HG02885 (cell line): ENCODE data around the gene TARDBP.
"Not testable (repeated sequence)": the region's sequence is repeated elsewhere in the genome, so short reads cannot be mapped to it uniquely, and the experiment has no call there.

Experiments
- ATAC-seq: cut with Tn5 transposase; IDR thresholded peaks from one replicate; pipeline ENCODE4 v1.9.1; 2021; ENCODE audit warnings: mild to moderate bottlenecking; ENCODE audit not compliant: unreplicated experiment, poor library complexity

TARDBP gene

GRCh38 chr1:11040105-11040429 lies 27.6 kb downstream of the TARDBP start:
- not testable (repeated sequence) for ATAC-seq

- no peak for ATAC-seq
Measured at GRCh38 chr1:11041048-11041447, 28.6 kb downstream of the TARDBP start.

GRCh38 chr1:11042065-11042464 lies 29.6 kb downstream of the TARDBP start:
- no peak for ATAC-seq

- ATAC-seq, result no peak
Measured at GRCh38 chr1:11042995-11043874, 30.8 kb downstream of the TARDBP start.

GRCh38 chr1:11044086-11044848 lies 31.8 kb downstream of the TARDBP start:
- ATAC-seq, result no peak

GRCh38 chr1:11044849-11045427 lies 32.5 kb downstream of the TARDBP start:
- no peak for ATAC-seq

GRCh38 chr1:11045428-11046269 lies 33.2 kb downstream of the TARDBP start:
- no peak for ATAC-seq

GRCh38 chr1:11046270-11046566 lies 33.8 kb downstream of the TARDBP start:
- ATAC-seq, result no peak

GRCh38 chr1:11046625-11047365 lies 34.3 kb downstream of the TARDBP start, which contains the start of gene MASP2:
MASP2 (minus strand) TSS chr1:11047239; CDS start chr1:11047207, 32 bp downstream.
- no peak for ATAC-seq

GRCh38 chr1:11051121-11051520 lies 38.7 kb downstream of the TARDBP start:
- not testable (repeated sequence) for ATAC-seq

GRCh38 chr1:11051781-11052511 lies 39.5 kb downstream of the TARDBP start:
- no peak for ATAC-seq

- ATAC-seq, result no peak
Measured at GRCh38 chr1:11052839-11053757, 40.6 kb downstream of the TARDBP start.

GRCh38 chr1:11053758-11054137 lies 41.3 kb downstream of the TARDBP start:
- no peak for ATAC-seq

GRCh38 chr1:11054181-11054580 lies 41.7 kb downstream of the TARDBP start:
- ATAC-seq, result no peak

GRCh38 chr1:11054666-11055065 lies 42.2 kb downstream of the TARDBP start:
- ATAC-seq, result no peak

- no peak for ATAC-seq
Measured at GRCh38 chr1:11055676-11056075, 43.2 kb downstream of the TARDBP start.

GRCh38 chr1:11056504-11056903 lies 44.0 kb downstream of the TARDBP start:
- ATAC-seq, result no peak

GRCh38 chr1:11057477-11057876 lies 45.0 kb downstream of the TARDBP start:
- ATAC-seq, result no peak
